Left lobe of liver (tissue), 2 donors: ENCODE results near the gene ZNF835. TPM values are rescaled to one million over a fixed set of nuclear protein-coding genes. Genes with fewer than 3 reads are reported as not detected.
A peak's percentile ranks its signal among the peaks of the same experiment; 100 is the strongest.

Source experiments
- ATAC-seq: fragments of 200-7000 bp; cut with Tn5 transposase; one replicate; pipeline ENCODE4 v1.9.1; 2020; ENCODE audit warnings: mild to moderate bottlenecking, moderate library complexity
- DNase-seq: peaks from one replicate; pipeline ENCODE4 v3.0.0-alpha.2; 2020; ENCODE audit warnings: low spot score
- total RNA-seq: library from RNA; stranded (reverse); gene quantifications from one replicate; pipeline ENCODE4 v1.2.1, GENCODE V29; 2021
- donor health status: DM: no; HTN: no; CAD: no; lungs with moderate emphysema.
- donor health status: DM: no; HTN: yes; CAD: no.

Gene ZNF835
- total RNA-seq, 1 donor from 2014 or later, result 0.58 TPM

DNA sequence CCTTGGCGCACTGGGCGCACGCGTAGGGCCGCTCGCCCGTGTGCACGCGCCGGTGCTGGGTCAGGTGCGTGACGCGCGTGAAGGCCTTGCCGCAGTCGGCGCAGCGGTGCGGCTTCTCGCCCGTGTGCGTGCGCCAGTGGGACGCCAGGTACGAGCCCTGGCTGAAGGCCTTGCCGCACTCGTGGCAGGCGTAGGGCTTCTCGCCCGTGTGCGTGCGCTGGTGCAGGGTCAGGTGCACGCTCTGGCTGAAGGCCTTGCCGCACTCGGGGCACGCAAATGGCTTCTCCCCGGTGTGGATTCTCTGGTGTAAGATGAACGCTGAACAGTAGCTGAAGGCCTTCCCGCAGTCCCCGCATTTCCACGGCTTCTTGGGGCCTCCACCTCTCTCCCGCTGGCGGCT is 7.0 kb downstream of the ZNF835 start:
- DNase-seq (no peak), ATAC-seq (no peak)

DNA sequence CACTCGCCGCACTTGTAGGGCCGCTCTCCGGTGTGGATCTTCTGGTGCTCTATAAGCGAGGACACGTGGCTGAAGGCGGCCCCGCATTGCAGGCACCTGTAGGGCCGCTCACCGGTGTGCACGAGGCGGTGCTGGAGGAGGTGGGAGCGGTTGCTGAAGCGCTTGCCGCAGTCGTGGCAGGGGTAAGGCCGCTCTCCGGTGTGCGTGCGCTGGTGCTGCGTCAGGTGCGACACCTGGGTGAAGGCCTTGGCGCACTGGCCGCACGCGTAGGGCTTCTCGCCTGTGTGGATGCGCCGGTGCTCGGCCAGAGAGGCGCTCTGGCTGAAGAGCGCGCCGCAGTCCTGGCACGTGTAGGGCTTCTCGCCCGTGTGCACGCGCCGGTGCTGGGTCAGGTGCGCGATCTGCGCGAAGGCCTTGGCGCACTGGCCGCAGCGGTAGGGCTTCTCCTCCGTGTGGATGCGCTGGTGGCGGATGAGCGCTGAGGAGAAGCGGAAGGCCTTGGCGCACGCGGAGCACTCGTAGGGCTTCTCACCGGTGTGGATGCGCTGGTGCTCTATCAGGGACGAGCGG is 7.5 kb downstream of the ZNF835 start:
- DNase-seq, result no peak

DNA sequence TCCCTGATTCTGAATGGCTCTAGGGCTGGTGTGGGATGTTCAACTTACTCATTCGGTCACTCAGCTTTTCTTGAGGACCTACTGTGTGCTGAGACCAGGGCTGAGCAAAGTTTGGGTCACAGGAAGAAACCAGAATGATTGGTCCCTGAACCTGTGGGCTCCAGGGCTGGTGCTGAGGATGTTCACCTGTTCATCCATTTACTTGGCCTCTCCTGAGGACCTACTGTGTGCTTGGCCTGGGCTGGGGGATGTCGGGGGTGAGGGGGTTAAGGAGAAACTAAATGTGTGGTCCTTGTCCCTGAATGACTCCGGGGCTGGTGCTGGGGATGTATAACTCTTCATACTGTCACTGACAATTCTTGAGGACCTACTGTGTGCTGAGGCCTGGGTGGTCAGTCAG is 10.3 kb downstream of the ZNF835 start:
- DNase-seq, result no peak

More for the DNA sequence above, 7.5 kb downstream of the ZNF835 start:
- no peak for ATAC-seq

DNA sequence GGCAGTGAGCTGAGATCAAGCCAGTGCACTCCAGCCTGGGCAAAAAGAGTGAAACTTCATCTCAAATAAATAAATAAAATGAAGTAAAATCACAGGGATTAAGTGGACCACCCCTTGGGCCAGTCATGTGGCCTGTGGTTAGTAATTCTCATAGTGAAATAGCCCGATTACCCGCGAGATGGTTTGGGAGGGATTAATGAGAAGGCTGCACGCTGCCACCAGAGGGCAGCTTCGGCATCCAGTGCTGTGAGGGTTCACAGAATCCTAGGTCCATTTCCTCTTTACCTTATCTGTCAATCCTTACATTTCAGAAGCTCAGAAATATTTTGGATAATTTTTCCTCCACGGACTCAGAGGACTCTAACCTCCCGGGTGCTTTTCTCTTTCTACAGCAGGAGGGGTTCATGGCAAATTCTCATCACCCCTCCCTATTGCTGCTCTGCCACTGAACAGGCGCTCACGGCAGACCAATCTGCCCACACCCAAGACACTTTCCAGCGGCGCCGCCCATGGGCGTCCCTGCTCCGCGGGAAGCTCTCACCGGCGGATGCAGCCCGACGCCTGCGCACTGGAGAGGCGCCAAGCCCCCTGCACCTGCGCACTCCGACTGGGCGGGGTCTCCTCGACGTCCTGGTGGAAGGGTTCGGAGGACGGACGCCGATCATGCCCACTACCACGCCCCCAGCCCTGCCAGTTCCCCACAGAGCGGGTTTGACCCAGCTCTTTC is 11.0 kb downstream of the ZNF835 start:
- DNase-seq, result no peak
- no peak for ATAC-seq

More for the DNA sequence above, 10.3 kb downstream of the ZNF835 start:
- ATAC-seq, result no peak

DNA sequence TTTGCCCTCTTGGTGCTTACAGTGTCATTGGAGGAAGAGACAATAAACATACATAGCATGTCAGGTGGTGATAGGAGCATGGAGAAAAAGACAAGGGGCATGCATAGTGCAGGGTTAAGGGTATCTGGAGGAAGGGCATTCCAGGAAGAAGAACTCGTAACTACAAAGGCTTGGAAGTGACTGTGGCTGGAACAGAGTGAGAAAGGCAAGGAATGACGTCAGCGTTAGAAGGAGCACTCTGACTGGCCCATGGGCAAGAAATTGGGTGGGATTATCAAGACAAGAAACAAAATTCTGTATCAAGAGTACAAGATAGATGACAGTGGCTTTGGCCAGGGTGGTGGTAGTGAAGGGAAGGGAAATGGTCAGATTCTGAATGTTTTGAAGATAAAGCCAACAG is 17.4 kb downstream of the ZNF835 start:
- ATAC-seq, result no peak
- no peak for DNase-seq

DNA sequence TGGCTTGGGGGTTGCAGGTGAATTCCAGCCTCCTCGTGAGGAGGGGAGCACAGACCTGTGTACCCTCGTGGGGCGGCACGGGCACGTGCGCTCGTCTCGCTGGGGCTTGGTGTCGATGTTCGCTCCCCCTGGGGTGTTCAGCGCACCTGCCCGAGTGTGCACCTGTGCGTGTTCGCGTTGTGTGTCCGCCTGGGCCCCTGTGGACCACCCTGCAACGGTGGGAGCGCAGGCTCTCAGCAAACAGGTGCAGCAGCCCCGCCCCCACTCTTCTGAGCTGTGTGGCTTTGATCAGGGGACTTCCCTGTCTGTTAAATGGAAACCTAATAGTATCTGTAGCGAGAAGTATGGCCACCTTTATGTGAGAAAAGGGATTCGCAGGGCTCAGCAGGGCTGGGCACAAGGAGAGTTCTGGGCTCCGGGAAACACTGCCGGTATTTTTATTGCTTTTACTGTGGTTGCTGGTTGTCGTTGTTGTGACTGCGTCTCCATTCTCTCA is 28.0 kb downstream of the ZNF835 start:
- DNase-seq, result no peak
- ATAC-seq, result no peak

- no peak for DNase-seq
- no peak for ATAC-seq
Measured at GRCh38 chr19:56642711-56643459, 28.7 kb downstream of the ZNF835 start, which contains the start of gene SMIM17. Gene SMIM17, plus strand, starts transcription at chr19:56643159. Its CDS starts 2,509 bp downstream, at chr19:56645668.

DNA sequence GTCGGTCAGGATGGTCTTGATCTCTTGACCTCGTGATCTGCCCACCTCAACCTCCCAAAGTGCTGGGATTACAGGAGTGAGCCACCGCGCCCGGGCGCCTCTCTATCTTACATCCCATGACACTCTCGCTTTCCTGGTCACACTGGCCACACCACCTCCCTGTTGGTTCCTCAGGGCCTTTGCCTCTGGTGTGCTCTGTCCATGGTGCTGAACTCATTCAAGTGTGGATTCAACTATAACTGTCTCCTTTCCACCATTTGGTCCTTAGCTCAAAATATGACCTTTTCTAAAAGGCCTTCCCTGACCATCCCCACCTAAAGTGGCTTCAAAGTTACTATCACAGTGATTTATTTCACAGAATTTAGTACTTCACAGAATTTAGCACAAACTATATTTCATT is 32.3 kb downstream of the ZNF835 start:
- no peak for ATAC-seq
- no peak for DNase-seq

- DNase-seq (no peak), ATAC-seq (peak; percentile 53)
Measured at GRCh38 chr19:56637976-56638555, 33.5 kb downstream of the ZNF835 start.

DNA sequence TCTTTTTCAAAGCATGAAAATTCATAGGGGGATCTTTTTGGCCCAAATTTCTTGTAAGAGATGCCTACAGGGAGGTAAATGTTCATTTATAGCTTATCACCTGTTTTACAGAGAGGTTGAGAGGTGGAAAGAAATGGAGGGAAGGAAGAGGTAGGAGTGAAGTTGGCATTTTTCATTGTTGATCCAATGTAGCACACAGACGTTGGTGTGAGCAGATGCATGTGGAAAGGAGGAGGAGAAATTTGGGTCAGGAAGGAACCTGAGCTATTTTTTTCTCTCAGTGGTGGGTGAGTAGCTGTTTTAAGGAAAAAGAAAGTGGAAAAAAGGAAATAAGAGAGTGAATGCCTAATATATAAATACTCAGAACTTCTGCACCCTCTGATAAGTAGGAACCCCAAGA is 38.5 kb downstream of the ZNF835 start:
- DNase-seq (no peak), ATAC-seq (no peak)

- DNase-seq (no peak), ATAC-seq (no peak)
Measured at GRCh38 chr19:56625708-56626107, 45.8 kb downstream of the ZNF835 start.

- ATAC-seq (no peak), DNase-seq (no peak)
Measured at GRCh38 chr19:56623006-56623405, 48.6 kb downstream of the ZNF835 start.

DNA sequence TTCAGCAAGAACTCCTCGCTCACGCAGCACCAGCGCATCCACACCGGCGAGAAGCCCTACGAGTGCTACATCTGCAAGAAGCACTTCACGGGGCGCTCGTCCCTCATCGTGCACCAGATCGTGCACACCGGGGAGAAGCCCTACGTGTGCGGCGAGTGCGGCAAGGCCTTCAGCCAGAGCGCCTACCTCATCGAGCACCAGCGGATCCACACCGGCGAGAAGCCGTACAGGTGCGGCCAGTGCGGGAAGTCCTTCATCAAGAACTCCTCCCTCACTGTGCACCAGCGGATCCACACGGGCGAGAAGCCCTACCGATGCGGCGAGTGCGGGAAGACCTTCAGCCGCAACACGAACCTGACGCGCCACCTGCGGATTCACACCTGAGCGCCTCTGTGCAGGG is 49.2 kb downstream of the ZNF835 start:
- ATAC-seq, result no peak
- DNase-seq, result no peak

- ATAC-seq (no peak), DNase-seq (no peak)
Measured at GRCh38 chr19:56619121-56619520, 52.4 kb downstream of the ZNF835 start.

GRCh38 chr19:56617531-56617930 is 54.0 kb downstream of the ZNF835 start:
- ATAC-seq (no peak), DNase-seq (no peak)

- no peak for ATAC-seq
Measured at GRCh38 chr19:56613639-56614038, 57.9 kb downstream of the ZNF835 start.

GRCh38 chr19:56612737-56613136 is 58.8 kb downstream of the ZNF835 start:
- DNase-seq (no peak), ATAC-seq (no peak)

More at GRCh38 chr19:56613639-56614038, 57.9 kb downstream of the ZNF835 start:
- no peak for DNase-seq
